ENCODE results near the gene TTK. TPM values are rescaled to one million over a fixed set of nuclear protein-coding genes. Genes with fewer than 3 reads are reported as not detected.

The TTK gene
- total and polyA plus RNA-seq, 2 experiments from 2014 or later, result 50.7 to 79.6 TPM

- DNase-seq (ENCODE audit: low spot score), result no peak
- no peak overlapping the region for H3K27ac ChIP-seq (ENCODE audit: low read depth)
- H4K20me1 ChIP-seq (replicated peaks; ENCODE audit: insufficient read depth), result no peaks in the 10 kb centered on the region
- H3K79me2 ChIP-seq (replicated peaks; ENCODE audit: insufficient read depth), result no peaks in the 10 kb centered on the region
- ATAC-seq, result no peak
- H3K36me3 ChIP-seq (ENCODE audit: insufficient read depth), result no peaks in the 10 kb centered on the region
- H3K27me3 ChIP-seq (ENCODE audit: insufficient read depth), result no peaks in the 10 kb centered on the region
- no peak overlapping the region for H3K4me3 ChIP-seq
- H3K9me2 ChIP-seq (ENCODE audit: insufficient read depth), result no peaks in the 10 kb centered on the region
- H3K4me1 ChIP-seq (ENCODE audit: insufficient read depth), result no peaks in the 10 kb centered on the region
- TF ChIP-seq ZNF114 (CRISPR knock-in tag; IDR thresholded peaks at IDR 0.05) (no peak), ETS1 (IDR thresholded peaks at IDR 0.05) (no peak), STAT1 (IDR thresholded peaks at IDR 0.05; ENCODE audit: unreplicated experiment) (no peak), ZNF331 (CRISPR knock-in tag; IDR thresholded peaks at IDR 0.05; ENCODE audit: low read depth) (no peak), REST (IDR thresholded peaks at IDR 0.05; ENCODE audit: unreplicated experiment) (no peak), NANOG (IDR thresholded peaks at IDR 0.05; ENCODE audit: borderline replicate concordance) (no peak), JUNB (IDR thresholded peaks at IDR 0.05; ENCODE audit: unreplicated experiment) (no peak), EZH2 (IDR thresholded peaks at IDR 0.05; ENCODE audit: low read depth, unreplicated experiment) (no peak), POLR2AphosphoS5 (IDR thresholded peaks at IDR 0.05; ENCODE audit: low read depth) (no peak), EZH2phosphoT487 (IDR thresholded peaks at IDR 0.05; ENCODE audit: unreplicated experiment) (no peak), ZNF462 (CRISPR knock-in tag; IDR thresholded peaks at IDR 0.05) (no peak), CREB1 (CRISPR knock-in tag; IDR thresholded peaks at IDR 0.05; ENCODE audit: low read depth) (no peak), CTCF (conservative IDR thresholded peaks at IDR 0.05; ENCODE audit: low read depth in 2 of 2) (no peak)
- no peaks in the 10 kb centered on the region for H3K4me1 Mint-ChIP-seq
- H3K9me3 Mint-ChIP-seq, result peaks cover 38% of the 10 kb centered on the region
- no peak overlapping the region for H3K4me3 Mint-ChIP-seq
- no peak overlapping the region for H2AFZ ChIP-seq
- H3K27me3 Mint-ChIP-seq (ENCODE audit: insufficient read depth, low read depth, poor library complexity), result peaks cover 4% of the 10 kb centered on the region
- no peak overlapping the region for H3K4me2 ChIP-seq
- H3F3A ChIP-seq (replicated peaks; ENCODE audit: low read depth), result no peaks in the 10 kb centered on the region
- peaks cover 12% of the 10 kb centered on the region; the same call in 2 of the 3 replicates for H3K36me3 Mint-ChIP-seq (ENCODE audit: low read depth)
- H3K27ac Mint-ChIP-seq, result no peak overlapping the region
Observed at GRCh38 chr6:79971193-79971592, 33.3 kb upstream of the TTK start.
